HG03575 (cell line): ENCODE measurements around the gene TSPAN31.
A peak's percentile ranks its signal among the peaks of the same experiment; 100 is the strongest.

ENCODE experiments used
- ATAC-seq: cut with Tn5 transposase; IDR thresholded peaks from one replicate; pipeline ENCODE4 v1.9.1; 2021; ENCODE audit not compliant: unreplicated experiment, insufficient number of reproducible peaks, low FRiP score; ENCODE audit errors: extremely low read depth

TSPAN31 gene

GRCh38 chr12:57775044-57775443 lies 30.2 kb downstream of the TSPAN31 start:
- ATAC-seq, result no peak

- no peak for ATAC-seq
These were observed 30.9 kb downstream of the TSPAN31 start for GRCh38 chr12:57775563-57776246.

- ATAC-seq, result no peak
These were observed 31.4 kb downstream of the TSPAN31 start for GRCh38 chr12:57776247-57776587.

GRCh38 chr12:57777367-57777766 lies 32.5 kb downstream of the TSPAN31 start:
- ATAC-seq, result no peak

- ATAC-seq, result no peak
These were observed 33.1 kb downstream of the TSPAN31 start for GRCh38 chr12:57777911-57778310.

GRCh38 chr12:57779736-57780135 lies 34.9 kb downstream of the TSPAN31 start:
- ATAC-seq, result no peak

- ATAC-seq, result no peak
These were observed 35.6 kb downstream of the TSPAN31 start for GRCh38 chr12:57780284-57780897.

GRCh38 chr12:57781244-57781643 lies 36.4 kb downstream of the TSPAN31 start:
- ATAC-seq, result no peak

- ATAC-seq, result no peak
These were observed 37.0 kb downstream of the TSPAN31 start for GRCh38 chr12:57781801-57782200.

GRCh38 chr12:57782243-57782607 lies 37.4 kb downstream of the TSPAN31 start:
- ATAC-seq, result no peak

GRCh38 chr12:57782608-57783465 lies 38.0 kb downstream of the TSPAN31 start, which contains the start of gene TSFM:
TSS of gene TSFM (plus strand) at chr12:57782787. CDS start at chr12:57782802, 15 bp downstream.
- peak; percentile 38 for ATAC-seq

GRCh38 chr12:57783466-57783801 lies 38.6 kb downstream of the TSPAN31 start:
- ATAC-seq, result no peak

- no peak for ATAC-seq
These were observed 39.0 kb downstream of the TSPAN31 start for GRCh38 chr12:57783861-57784260.

- ATAC-seq, result no peak
These were observed 49.1 kb downstream of the TSPAN31 start for GRCh38 chr12:57793920-57794319.

- ATAC-seq, result no peak
These were observed 50.5 kb downstream of the TSPAN31 start for GRCh38 chr12:57795354-57795753.

- ATAC-seq, result no peak
These were observed 52.2 kb downstream of the TSPAN31 start for GRCh38 chr12:57796996-57797395.

- no peak for ATAC-seq
These were observed 53.1 kb downstream of the TSPAN31 start for GRCh38 chr12:57797933-57798332.
